Progenitor cell of endocrine pancreas (in vitro differentiated cells): Measurements from ENCODE around the gene EFCAB10. TPM values are rescaled to one million over a fixed set of nuclear protein-coding genes. Genes with fewer than 3 reads are reported as not detected.
"Not testable (repeated sequence)": the region's sequence is repeated elsewhere in the genome, so short reads cannot be mapped to it uniquely, and the experiment has no call there.

Experiments used
- DNase-seq: peaks from one replicate; pipeline ENCODE4 v3.0.0; 2021; ENCODE audit warnings: low spot score; ENCODE audit not compliant: unreplicated experiment
- H3K27ac Mint-ChIP-seq: 2 replicates; pipeline ENCODE4 v1.8.0; 2021; ENCODE audit warnings: mild to moderate bottlenecking, moderate library complexity, mixed read lengths
- H3K27me3 Mint-ChIP-seq: 2 replicates; pipeline ENCODE4 v1.8.0; 2021; ENCODE audit warnings: mixed read lengths
- H3K36me3 Mint-ChIP-seq: 2 replicates; pipeline ENCODE4 v1.8.0; 2022; ENCODE audit warnings: mixed read lengths; ENCODE audit not compliant: insufficient read depth
- H3K4me1 Mint-ChIP-seq: 2 replicates; pipeline ENCODE4 v1.8.0; 2021; ENCODE audit warnings: low read depth, mixed read lengths
- H3K4me3 Mint-ChIP-seq: 2 replicates; pipeline ENCODE4 v1.8.0; 2021; ENCODE audit warnings: low read depth, mild to moderate bottlenecking, moderate library complexity, mixed read lengths
- H3K9me3 Mint-ChIP-seq: 2 replicates; pipeline ENCODE4 v1.8.0; 2021; ENCODE audit warnings: low read depth, mixed read lengths
- CTCF ChIP-seq: fragments of 200-600 bp; sonication (generic); IDR thresholded peaks from one replicate; pipeline ENCODE4 v1.5.0; 2021; ENCODE audit warnings: antibody characterized with exemption, mild to moderate bottlenecking; ENCODE audit not compliant: unreplicated experiment
- total RNA-seq: library from RNA; stranded (reverse); gene quantifications from 2 replicates; pipeline ENCODE4 v1.2.1, GENCODE V29; 2021

EFCAB10 gene
- total RNA-seq, 1 donor from 2014 or later = 0.53 TPM

GRCh38 chr7:105530126-105530525, 51.2 kb downstream of the EFCAB10 start:
- Mint-ChIP-seq H3K27me3 (no peaks in the 10 kb centered on the region), H3K36me3 (no peaks in the 10 kb centered on the region), H3K4me3 (no peak overlapping the region), H3K4me1 (peaks cover 12% of the 10 kb centered on the region), H3K27ac (no peak overlapping the region), H3K9me3 (no peaks in the 10 kb centered on the region)
- TF ChIP-seq CTCF = no peak
- DNase-seq = no peak

- H3K27ac Mint-ChIP-seq, H3K4me3 Mint-ChIP-seq, DNase-seq, H3K9me3 Mint-ChIP-seq, H3K36me3 Mint-ChIP-seq, H3K27me3 Mint-ChIP-seq, H3K4me1 Mint-ChIP-seq: not testable (repeated sequence)
Observed at GRCh38 chr7:105527737-105528136, 53.6 kb downstream of the EFCAB10 start.

GRCh38 chr7:105524840-105525239, 56.5 kb downstream of the EFCAB10 start:
- no peak for TF ChIP-seq CTCF
- Mint-ChIP-seq H3K36me3 (peaks cover 2% of the 10 kb centered on the region), H3K9me3 (peaks cover 2% of the 10 kb centered on the region), H3K27ac (no peak overlapping the region), H3K4me1 (peaks cover 3% of the 10 kb centered on the region), H3K4me3 (no peak overlapping the region), H3K27me3 (no peaks in the 10 kb centered on the region)
- DNase-seq = no peak

- DNase-seq, H3K27me3 Mint-ChIP-seq, H3K9me3 Mint-ChIP-seq, H3K4me1 Mint-ChIP-seq, H3K4me3 Mint-ChIP-seq, H3K36me3 Mint-ChIP-seq, H3K27ac Mint-ChIP-seq: not testable (repeated sequence)
Observed at GRCh38 chr7:105524423-105524822, 56.9 kb downstream of the EFCAB10 start.

GRCh38 chr7:105521717-105522463, 59.4 kb downstream of the EFCAB10 start, which contains the start of gene PUS7:
Gene PUS7, minus strand, starts transcription at chr7:105522271. Its CDS starts 13,759 bp downstream, at chr7:105508512.
- Mint-ChIP-seq H3K4me3 (peak within 1 kb of the TSS; percentile 99), H3K27me3 (no peaks in the 10 kb centered on the region), H3K9me3 (peaks cover 2% of the 10 kb centered on the region), H3K4me1 (peaks cover 8% of the 10 kb centered on the region), H3K36me3 (peaks cover 8% of the 10 kb centered on the region), H3K27ac (peak within 1 kb of the TSS; percentile 99)
- DNase-seq = peak; percentile 82
- no peak for TF ChIP-seq CTCF

- TF ChIP-seq CTCF = no peak
- Mint-ChIP-seq H3K9me3 (peaks cover 2% of the 10 kb centered on the region), H3K36me3 (peaks cover 8% of the 10 kb centered on the region), H3K27me3 (no peaks in the 10 kb centered on the region), H3K4me1 (peaks cover 8% of the 10 kb centered on the region), H3K4me3 (peak overlapping the region; percentile 99), H3K27ac (peak overlapping the region; percentile 99)
- DNase-seq = peak; percentile 33
Observed at GRCh38 chr7:105521027-105521716, 60.1 kb downstream of the EFCAB10 start.

GRCh38 chr7:105520620-105521019, 60.7 kb downstream of the EFCAB10 start:
- not testable (repeated sequence) for H3K27ac Mint-ChIP-seq, H3K4me1 Mint-ChIP-seq, H3K9me3 Mint-ChIP-seq, DNase-seq, H3K27me3 Mint-ChIP-seq, H3K36me3 Mint-ChIP-seq
- peak overlapping the region; percentile 50 for H3K4me3 Mint-ChIP-seq
